Esophagus squamous epithelium (tissue), 5 donors: ENCODE data around the gene TBC1D5. TPM values are rescaled to one million over a fixed set of nuclear protein-coding genes. Genes with fewer than 3 reads are reported as not detected.

Source experiments
- DNase-seq: peaks from one replicate; lab custom pipeline; 2025; lab: John Stamatoyannopoulos, UW
- H3K27ac ChIP-seq, 4 donors: fragments of 200-600 bp; sonication (generic); one replicate each; pipeline ENCODE4 v1.5.1; 2016 to 2019; ENCODE audit warnings: mild to moderate bottlenecking in 1 of 4
- H3K27me3 ChIP-seq, 4 donors: fragments of 200-600 bp; sonication (generic); 1 replicate in 3 of 4; 2 replicates in 1 of 4; pipeline versions ENCODE4 v1.5.1 to v1.6.0; 2017 to 2021; ENCODE audit warnings: antibody characterized with exemption in 1 of 4
- H3K36me3 ChIP-seq, 3 donors: fragments of 200-600 bp; sonication (generic); one replicate each; pipeline ENCODE4 v1.5.1; 2016 to 2019
- H3K4me1 ChIP-seq, 3 donors: fragments of 200-600 bp; sonication (generic); one replicate each; pipeline ENCODE4 v1.5.1; 2017 to 2019
- H3K4me3 ChIP-seq, 4 donors: fragments of 200-600 bp; sonication (generic); 1 replicate in 3 of 4; 2 replicates in 1 of 4; pipeline ENCODE4 v1.5.1; 2016 to 2019; ENCODE audit warnings: mild to moderate bottlenecking in 2 of 4, moderate library complexity in 1 of 4
- H3K9me3 ChIP-seq, 3 donors: fragments of 200-600 bp; sonication (generic); one replicate each; pipeline ENCODE4 v1.5.1; 2016 to 2019
- CTCF ChIP-seq, 6 experiments: fragments of 450-650 bp in 4 of 6; fragments of 200-600 bp in 2 of 6; sonication (generic) in 2 of 6; IDR thresholded peaks; one replicate each; pipeline ENCODE4 v1.5.1; 2016 to 2019; ENCODE audit warnings: antibody characterized with exemption in 6 of 6, mild to moderate bottlenecking in 4 of 6, moderate library complexity in 4 of 6
- POLR2A ChIP-seq, 4 donors: fragments of 450-650 bp; IDR thresholded peaks; one replicate each; pipeline ENCODE4 v1.6.1; 2017; ENCODE audit warnings: antibody characterized with exemption in 4 of 4, mild to moderate bottlenecking in 4 of 4, moderate library complexity in 3 of 4
- WGBS, 2 donors: methylation state at CpG; one replicate each; pipeline ENCODE4 v1.1.5; 2018; 5-methylcytosine and 5-hydroxymethylcytosine counted together
- intact Hi-C: fragments of 100-400 bp; cut with DNase I; formaldehyde crosslinking; loops from one replicate; pipeline ENCODE4 v1.15.0; 2022
- total RNA-seq, 4 donors: library from RNA; depleted of rRNA; stranded (reverse); fragments of >200 nt; gene quantifications; one replicate each; pipeline ENCODE4 v1.1.0, GENCODE V29; 2016
- donor health status: DM: yes; HTN: yes; CAD: no.

The TBC1D5 gene
- total RNA-seq, 4 donors from 2014 or later: 32.8 to 56.1 (median 39.9) TPM

GRCh38 chr3:17204049-17204650 is 538.3 kb downstream of the TBC1D5 start:
- no peaks in the 10 kb centered on the region for H3K4me1 ChIP-seq
- peaks cover 0 to 56% (median 0%) of the 10 kb centered on the region in 3 donors for H3K36me3 ChIP-seq
- no peaks in the 10 kb centered on the region for H3K27me3 ChIP-seq
- WGBS, 2 donors: 54 to 72% methylated on average over 3 of the region's 3 CpGs
- peaks cover 0 to 16% (median 8%) of the 10 kb centered on the region in 3 donors for H3K9me3 ChIP-seq
- no peak overlapping the region for H3K27ac ChIP-seq
- no peak for TF ChIP-seq POLR2A (IDR thresholded peaks at IDR 0.05)
- no peak for TF ChIP-seq CTCF (IDR thresholded peaks at IDR 0.05)
- intact Hi-C loops: no loop called here
- no peak overlapping the region for H3K4me3 ChIP-seq
- no peak for DNase-seq

DNA sequence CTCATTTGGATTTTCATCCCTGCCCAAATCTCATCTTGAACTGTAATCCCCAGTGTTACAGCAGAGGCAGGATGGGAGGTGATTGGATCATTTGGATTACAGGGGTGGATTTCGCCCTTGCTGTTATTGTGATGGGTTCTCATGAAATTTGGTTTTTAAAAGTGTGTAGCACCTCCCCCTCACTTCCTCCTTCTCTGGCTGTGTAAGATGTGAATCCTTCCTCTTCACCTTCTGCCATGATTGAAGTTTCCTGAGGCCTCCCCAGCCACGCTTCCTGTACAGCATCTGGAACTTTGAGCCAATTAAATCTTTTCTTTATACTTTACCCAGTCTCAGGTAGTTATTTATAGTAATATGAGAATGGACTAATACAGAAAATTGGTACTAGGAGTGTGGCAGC is 540.9 kb downstream of the TBC1D5 start:
- Histone ChIP-seq H3K4me3 (no peak overlapping the region), H3K9me3 (peaks cover 0 to 16% (median 8%) of the 10 kb centered on the region in 3 donors), H3K27me3 (no peaks in the 10 kb centered on the region), H3K27ac (no peak overlapping the region), H3K36me3 (peaks cover 0 to 53% (median 0%) of the 10 kb centered on the region in 3 donors), H3K4me1 (no peaks in the 10 kb centered on the region)
- no peak for DNase-seq
- WGBS, 2 donors: 92 to 100% methylated on average over 2 of the region's 2 CpGs
- intact Hi-C loops: no loop called here
- TF ChIP-seq POLR2A (IDR thresholded peaks at IDR 0.05) (no peak), CTCF (IDR thresholded peaks at IDR 0.05) (no peak)

DNA sequence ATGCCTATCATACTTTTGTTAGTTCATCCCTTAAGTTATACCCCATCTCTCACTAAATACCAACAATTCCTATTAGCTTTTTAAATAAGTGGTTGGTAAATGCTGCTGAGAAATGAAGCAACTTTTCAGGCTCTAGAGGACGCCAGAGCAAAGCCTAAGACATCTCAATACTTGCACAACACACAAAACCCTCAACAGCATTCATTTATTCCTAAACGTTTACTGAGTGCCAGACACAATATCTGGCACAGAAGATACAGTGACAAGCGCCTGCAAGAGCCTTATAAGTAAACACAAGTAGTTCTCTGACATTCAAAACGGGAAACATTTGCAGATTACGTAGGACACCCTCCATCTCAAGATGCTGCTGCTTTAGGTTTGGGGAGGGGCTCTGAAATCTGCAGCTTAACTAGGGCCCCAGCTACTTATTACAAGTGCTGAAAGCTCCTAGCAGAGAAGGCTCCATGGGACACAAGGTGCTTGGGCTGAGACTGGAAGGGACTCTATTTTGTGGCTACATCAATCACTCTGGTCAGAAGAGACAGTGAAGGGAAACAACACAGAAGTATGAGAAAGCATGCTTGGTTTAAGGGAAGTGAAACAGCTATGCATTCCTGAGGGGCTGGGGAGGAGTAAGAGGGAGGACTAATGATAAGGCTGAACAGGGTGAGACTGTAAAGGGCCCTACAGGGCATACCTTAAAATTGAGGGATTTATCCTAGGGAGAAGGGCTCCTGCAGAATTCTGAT is 546.4 kb downstream of the TBC1D5 start:
- Histone ChIP-seq H3K4me3 (no peak overlapping the region), H3K36me3 (peaks cover 0 to 13% (median 0%) of the 10 kb centered on the region in 3 donors), H3K9me3 (no peaks in the 10 kb centered on the region), H3K27me3 (no peaks in the 10 kb centered on the region), H3K27ac (no peak overlapping the region), H3K4me1 (peaks cover 0 to 7% (median 2%) of the 10 kb centered on the region in 3 donors)
- WGBS, 2 donors: 26 to 48% methylated on average over 5 of the region's 5 CpGs
- TF ChIP-seq POLR2A (IDR thresholded peaks at IDR 0.05) (no peak), CTCF (IDR thresholded peaks at IDR 0.05) (no peak)
- intact Hi-C loops: no loop called here
- no peak for DNase-seq

- H3K27ac ChIP-seq: no peak overlapping the region
- DNase-seq: no peak
These were observed 547.2 kb downstream of the TBC1D5 start for GRCh38 chr3:17195192-17195611.

More at GRCh38 chr3:17195192-17195611, 547.2 kb downstream of the TBC1D5 start:
- intact Hi-C loops: no loop called here
- Histone ChIP-seq H3K4me1 (peaks cover 0 to 7% (median 2%) of the 10 kb centered on the region in 3 donors), H3K27me3 (no peaks in the 10 kb centered on the region), H3K4me3 (no peak overlapping the region), H3K36me3 (peaks cover 0 to 13% (median 0%) of the 10 kb centered on the region in 3 donors), H3K9me3 (no peaks in the 10 kb centered on the region)
- TF ChIP-seq CTCF (IDR thresholded peaks at IDR 0.05) (no peak), POLR2A (IDR thresholded peaks at IDR 0.05) (no peak)
- 7 to 30% methylated on average over 2 to 3 of the region's 3 CpGs for WGBS, 2 donors
